ENCODE data around the gene CHURC1. TPM values are rescaled to one million over a fixed set of nuclear protein-coding genes. Genes with fewer than 3 reads are reported as not detected.

The CHURC1 gene
- total and polyA plus RNA-seq, 2 donors from 2014 or later: 41.0 to 70.4 TPM

- intact Hi-C loops (cut with DNase I): no loop called here
- Histone ChIP-seq H3K36me3 (ENCODE audit: control insufficient read depth in 2 of 3, insufficient read depth in 3 of 3, low read length in 3 of 3) (no peaks in the 10 kb centered on the region), H3K4me1 (ENCODE audit: control insufficient read depth in 2 of 3, insufficient read depth in 2 of 3, low read depth in 1 of 3, low read length in 3 of 3) (peaks cover 0 to 6% (median 0%) of the 10 kb centered on the region in 3 donors), H3K9me3 (ENCODE audit: control insufficient read depth in 2 of 3, insufficient read depth in 1 of 3, low read length in 3 of 3) (no peaks in the 10 kb centered on the region), H3K27me3 (ENCODE audit: control insufficient read depth, insufficient read depth, low read length) (no peaks in the 10 kb centered on the region), H3K9ac (ENCODE audit: low read length in 3 of 3) (no peak overlapping the region), H3K4me3 (ENCODE audit: low read length in 3 of 3) (no peak overlapping the region), H3K27ac (ENCODE audit: low read depth in 2 of 2, low read length in 2 of 2) (no peak overlapping the region)
- no peak for DNase-seq
- FAIRE-seq: no peak
- TF ChIP-seq, protein P1, sequence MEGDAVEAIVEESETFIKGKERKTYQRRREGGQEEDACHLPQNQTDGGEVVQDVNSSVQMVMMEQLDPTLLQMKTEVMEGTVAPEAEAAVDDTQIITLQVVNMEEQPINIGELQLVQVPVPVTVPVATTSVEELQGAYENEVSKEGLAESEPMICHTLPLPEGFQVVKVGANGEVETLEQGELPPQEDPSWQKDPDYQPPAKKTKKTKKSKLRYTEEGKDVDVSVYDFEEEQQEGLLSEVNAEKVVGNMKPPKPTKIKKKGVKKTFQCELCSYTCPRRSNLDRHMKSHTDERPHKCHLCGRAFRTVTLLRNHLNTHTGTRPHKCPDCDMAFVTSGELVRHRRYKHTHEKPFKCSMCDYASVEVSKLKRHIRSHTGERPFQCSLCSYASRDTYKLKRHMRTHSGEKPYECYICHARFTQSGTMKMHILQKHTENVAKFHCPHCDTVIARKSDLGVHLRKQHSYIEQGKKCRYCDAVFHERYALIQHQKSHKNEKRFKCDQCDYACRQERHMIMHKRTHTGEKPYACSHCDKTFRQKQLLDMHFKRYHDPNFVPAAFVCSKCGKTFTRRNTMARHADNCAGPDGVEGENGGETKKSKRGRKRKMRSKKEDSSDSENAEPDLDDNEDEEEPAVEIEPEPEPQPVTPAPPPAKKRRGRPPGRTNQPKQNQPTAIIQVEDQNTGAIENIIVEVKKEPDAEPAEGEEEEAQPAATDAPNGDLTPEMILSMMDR (IDR thresholded peaks at IDR 0.05; ENCODE audit: borderline replicate concordance, extremely low read depth, insufficient read depth): no peak
These were observed 59.6 kb downstream of the CHURC1 start for GRCh38 chr14:64973826-64974225.

- H3K27ac ChIP-seq (ENCODE audit: low read depth in 2 of 2, low read length in 2 of 2): no peak overlapping the region
- H3K4me3 ChIP-seq (ENCODE audit: low read length in 3 of 3): no peak overlapping the region
- no peaks in the 10 kb centered on the region for H3K9me3 ChIP-seq (ENCODE audit: control insufficient read depth in 2 of 3, insufficient read depth in 1 of 3, low read length in 3 of 3)
- intact Hi-C loops (cut with DNase I): no loop called here
- DNase-seq (no peak), FAIRE-seq (no peak)
- no peak overlapping the region for H3K9ac ChIP-seq (ENCODE audit: low read length in 3 of 3)
- TF ChIP-seq, protein P1 (IDR thresholded peaks at IDR 0.05; ENCODE audit: borderline replicate concordance, extremely low read depth, insufficient read depth): no peak
- no peaks in the 10 kb centered on the region for H3K27me3 ChIP-seq (ENCODE audit: control insufficient read depth, insufficient read depth, low read length)
- peaks cover 0 to 6% (median 2%) of the 10 kb centered on the region in 3 donors for H3K4me1 ChIP-seq (ENCODE audit: control insufficient read depth in 2 of 3, insufficient read depth in 2 of 3, low read depth in 1 of 3, low read length in 3 of 3)
- H3K36me3 ChIP-seq (ENCODE audit: control insufficient read depth in 2 of 3, insufficient read depth in 3 of 3, low read length in 3 of 3): no peaks in the 10 kb centered on the region
These were observed 60.3 kb downstream of the CHURC1 start for GRCh38 chr14:64974563-64974962.

- intact Hi-C loops (cut with DNase I): no loop called here
- TF ChIP-seq, protein P1 (IDR thresholded peaks at IDR 0.05; ENCODE audit: borderline replicate concordance, extremely low read depth, insufficient read depth): no peak
- no peaks in the 10 kb centered on the region for H3K27me3 ChIP-seq (ENCODE audit: control insufficient read depth, insufficient read depth, low read length)
- DNase-seq (peak in 2 of 5 donors; percentile 17 to 29), FAIRE-seq (no peak)
- H3K9me3 ChIP-seq (ENCODE audit: control insufficient read depth in 2 of 3, insufficient read depth in 1 of 3, low read length in 3 of 3): no peaks in the 10 kb centered on the region
- peaks cover 0 to 3% (median 0%) of the 10 kb centered on the region in 3 donors for H3K4me1 ChIP-seq (ENCODE audit: control insufficient read depth in 2 of 3, insufficient read depth in 2 of 3, low read depth in 1 of 3, low read length in 3 of 3)
- H3K36me3 ChIP-seq (ENCODE audit: control insufficient read depth in 2 of 3, insufficient read depth in 3 of 3, low read length in 3 of 3): no peaks in the 10 kb centered on the region
- H3K27ac ChIP-seq (ENCODE audit: low read depth in 2 of 2, low read length in 2 of 2): peak overlapping the region in 1 of 2 donors; percentile 57
- peak overlapping the region in 1 of 3 donors; percentile 4 for H3K9ac ChIP-seq (ENCODE audit: low read length in 3 of 3)
- H3K4me3 ChIP-seq (ENCODE audit: low read length in 3 of 3): no peak overlapping the region
These were observed 65.2 kb downstream of the CHURC1 start for GRCh38 chr14:64979336-64980074.

Measured in kidney (tissue), 14 donors.